Lung (tissue), 12 donors: ENCODE measurements around the gene OR14C36. TPM values are rescaled to one million over a fixed set of nuclear protein-coding genes. Genes with fewer than 3 reads are reported as not detected.

Experiments
- ATAC-seq: fragments of 200-7000 bp; cut with Tn5 transposase; one replicate; pipeline ENCODE4 v1.9.1; 2020; ENCODE audit warnings: moderate number of reproducible peaks; ENCODE audit not compliant: insufficient read depth, low FRiP score
- DNase-seq, 3 donors: peaks; one replicate each; pipeline ENCODE4 v3.0.0-alpha.2; 2013 to 2017
- H3K27ac ChIP-seq, 2 donors: one replicate each; pipeline ENCODE4 v1.5.1; 2013; ENCODE audit warnings: mild to moderate bottlenecking in 2 of 2, moderate library complexity in 2 of 2, control low read depth in 1 of 2, inconsistent platforms in 1 of 2, low read depth in 1 of 2, low read length in 1 of 2
- H3K27me3 ChIP-seq, 3 donors: one replicate each; pipeline ENCODE4 v1.5.1; 2013; ENCODE audit warnings: low read length in 2 of 3; ENCODE audit not compliant: control insufficient read depth in 3 of 3, insufficient read depth in 3 of 3
- H3K36me3 ChIP-seq, 4 donors: one replicate each; pipeline ENCODE4 v1.5.1; 2013; ENCODE audit warnings: low read length in 4 of 4, mild to moderate bottlenecking in 1 of 4, moderate library complexity in 1 of 4; ENCODE audit not compliant: control insufficient read depth in 4 of 4, insufficient read depth in 4 of 4
- H3K4me1 ChIP-seq, 5 donors: one replicate each; pipeline ENCODE4 v1.5.1; 2013; ENCODE audit warnings: low read length in 5 of 5, mild to moderate bottlenecking in 2 of 5, moderate library complexity in 1 of 5; ENCODE audit not compliant: control insufficient read depth in 5 of 5, insufficient read depth in 5 of 5
- H3K4me3 ChIP-seq: one replicate; pipeline ENCODE4 v1.5.1; 2013; ENCODE audit warnings: mild to moderate bottlenecking, control low read depth, moderate library complexity
- H3K9ac ChIP-seq, 2 donors: one replicate each; pipeline ENCODE4 v1.5.1; 2013; ENCODE audit warnings: low read length in 2 of 2, control low read depth in 1 of 2; ENCODE audit not compliant: insufficient read depth in 1 of 2
- H3K9me3 ChIP-seq, 4 donors: one replicate each; pipeline ENCODE4 v1.5.1; 2013; ENCODE audit warnings: low read length in 3 of 4, mild to moderate bottlenecking in 1 of 4, moderate library complexity in 1 of 4; ENCODE audit not compliant: control insufficient read depth in 4 of 4, insufficient read depth in 3 of 4
- CTCF ChIP-seq: IDR thresholded peaks from 2 replicates; pipeline ENCODE4 v1.5.1; 2012; ENCODE audit warnings: mild to moderate bottlenecking; ENCODE audit errors: control extremely low read depth, extremely low read depth
- WGBS, 2 donors: extraction: QIAGEN DNeasy Blood & Tissue Kit; methylation state at CpG; one replicate each; pipeline ENCODE4 v1.1.7; 2013; 5-methylcytosine and 5-hydroxymethylcytosine counted together
- polyA plus RNA-seq, 2 donors: library from polyadenylated mRNA; stranded (reverse); fragments of 200-250 nt; gene quantifications; one replicate each; pipeline ENCODE4 v1.2.1, GENCODE V29; 2013
- total RNA-seq, 2 donors: library from RNA; depleted of rRNA in 1 of 2; stranded (reverse); fragments of >200 nt in 1 of 2; gene quantifications; one replicate each; pipeline ENCODE4 v1.2.1, GENCODE V29; 2014 to 2021
- donor health status: control.
- donor health status: control.
- donor health status: Bipolar disorder and iron deficiency.
- donor health status: healthy.
- donor health status: DM: yes; HTN: yes; CAD: no.

OR14C36 gene
- total and polyA plus RNA-seq, 4 donors, result not detected

GRCh38 chr1:248375446-248375845, 26.9 kb downstream of the OR14C36 start, which contains the start of gene OR2T6:
OR2T6 (plus strand) TSS chr1:248375746; CDS start chr1:248387609, 11,863 bp downstream.
- H3K36me3 ChIP-seq, result no peaks in the 10 kb centered on the region
- H3K4me3 ChIP-seq, result no peak within 1 kb of the TSS
- no peaks in the 10 kb centered on the region for H3K27me3 ChIP-seq
- H3K9me3 ChIP-seq, result peaks cover 0 to 13% (median 4%) of the 10 kb centered on the region in 4 donors
- no peak for DNase-seq
- H3K27ac ChIP-seq, result no peak within 1 kb of the TSS
- no peaks in the 10 kb centered on the region for H3K4me1 ChIP-seq
- no peak for ATAC-seq
- TF ChIP-seq CTCF, result no peak
- H3K9ac ChIP-seq, result no peak within 1 kb of the TSS

DNA sequence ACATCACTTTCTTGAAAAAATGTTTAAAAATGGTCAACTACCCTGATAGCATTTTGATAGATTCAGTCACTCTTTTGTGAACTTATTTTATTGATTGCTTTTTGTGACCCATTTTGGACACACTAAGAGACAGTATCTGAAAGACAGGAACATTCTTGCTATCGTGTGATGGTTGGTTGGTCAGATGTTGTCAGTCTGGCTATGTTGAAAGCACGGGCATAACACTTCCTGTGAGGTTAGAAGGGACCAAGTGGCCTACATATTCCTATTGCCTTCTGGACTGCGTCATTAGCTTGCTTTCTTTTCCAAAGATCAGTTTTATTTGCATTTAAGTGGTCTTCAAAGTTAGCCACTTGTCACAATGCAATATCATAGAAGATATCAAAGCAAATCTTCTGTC, 28.3 kb downstream of the OR14C36 start:
- ATAC-seq, result no peak
- no peak for TF ChIP-seq CTCF
- peaks cover 0 to 10% (median 4%) of the 10 kb centered on the region in 4 donors for H3K9me3 ChIP-seq
- H3K4me3 ChIP-seq, result no peak overlapping the region
- no peak for DNase-seq
- H3K36me3 ChIP-seq, result no peaks in the 10 kb centered on the region
- no peaks in the 10 kb centered on the region for H3K4me1 ChIP-seq
- no peaks in the 10 kb centered on the region for H3K27me3 ChIP-seq
- H3K27ac ChIP-seq, result no peak overlapping the region
- WGBS, 2 donors, result 30 to 57% methylated on average over 3 of the region's 3 CpGs
- no peak overlapping the region for H3K9ac ChIP-seq

DNA sequence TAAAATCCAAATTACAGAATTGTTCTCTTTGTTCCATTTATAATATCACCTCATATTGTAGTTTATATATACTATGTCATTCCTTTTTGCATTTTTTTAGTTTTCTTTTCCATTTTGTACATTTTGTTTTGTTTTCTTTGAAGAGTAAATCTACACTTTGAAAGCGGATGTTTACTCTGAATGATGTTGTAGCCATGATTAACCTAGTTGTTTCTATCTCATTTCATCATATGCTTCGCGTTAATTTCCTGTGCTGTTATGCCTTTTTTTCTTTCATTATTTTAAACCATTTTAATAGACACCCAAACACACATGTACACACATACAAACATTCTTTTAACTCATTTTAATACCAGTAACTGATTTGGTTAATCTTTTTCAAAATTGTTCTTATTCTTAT, 32.3 kb downstream of the OR14C36 start:
- Histone ChIP-seq H3K36me3 (no peaks in the 10 kb centered on the region), H3K4me3 (no peak overlapping the region), H3K9me3 (no peaks in the 10 kb centered on the region), H3K27me3 (no peaks in the 10 kb centered on the region), H3K9ac (no peak overlapping the region), H3K27ac (no peak overlapping the region), H3K4me1 (no peaks in the 10 kb centered on the region)
- ATAC-seq, result no peak
- DNase-seq, result no peak
- 90 to 95% methylated on average over 3 of the region's 3 CpGs for WGBS, 2 donors
- TF ChIP-seq CTCF, result no peak

DNA sequence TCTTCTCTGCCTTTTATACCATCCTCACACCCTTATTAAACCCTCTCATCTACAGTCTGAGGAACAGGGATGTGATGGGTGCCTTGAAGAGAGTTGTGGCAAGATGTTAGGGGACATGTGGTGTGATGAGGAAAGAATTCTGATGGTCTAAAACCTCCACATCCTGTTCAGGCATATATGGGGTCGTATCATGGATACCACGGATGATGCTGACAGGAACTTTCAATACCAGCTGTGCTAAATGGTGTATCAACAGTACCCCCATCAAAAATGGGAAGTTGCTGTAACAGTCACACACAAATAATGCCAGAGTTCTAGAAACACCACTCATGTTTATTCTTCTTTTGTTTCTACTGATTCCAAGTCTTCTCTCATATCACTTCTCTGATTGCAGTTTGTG, 39.9 kb downstream of the OR14C36 start:
- H3K27ac ChIP-seq, result no peak overlapping the region
- H3K4me3 ChIP-seq, result no peak overlapping the region
- no peak overlapping the region for H3K9ac ChIP-seq
- TF ChIP-seq CTCF, result no peak
- peaks cover 0 to 2% (median 0%) of the 10 kb centered on the region in 4 donors for H3K9me3 ChIP-seq
- no peaks in the 10 kb centered on the region for H3K27me3 ChIP-seq
- DNase-seq (no peak), ATAC-seq (no peak)
- no peaks in the 10 kb centered on the region for H3K4me1 ChIP-seq
- no peaks in the 10 kb centered on the region for H3K36me3 ChIP-seq
- 12 to 51% methylated on average over 2 of the region's 2 CpGs for WGBS, 2 donors
